ENCODE data around the gene SLC38A9.

Gene SLC38A9

DNA sequence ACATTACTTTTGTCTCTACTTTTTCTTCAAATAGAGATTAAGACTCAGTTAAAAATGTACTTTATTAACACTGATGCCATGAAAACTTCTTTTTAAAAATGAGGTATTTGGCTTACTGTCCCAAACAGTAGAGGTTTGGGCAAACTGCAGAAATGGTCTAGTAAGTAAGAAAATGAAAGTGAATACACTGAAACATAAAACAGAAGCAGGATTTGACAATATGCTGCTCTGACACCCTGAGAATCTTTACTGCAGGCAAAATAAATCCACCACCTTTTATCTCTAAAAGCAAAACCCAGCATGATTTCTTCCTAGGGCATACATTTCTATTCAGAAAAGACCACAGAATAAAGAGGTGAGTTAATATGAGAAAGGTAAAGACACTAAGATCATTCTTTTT, 86.2 kb downstream of the SLC38A9 start:
- no peaks in the 10 kb centered on the region for H3K9me3 ChIP-seq
- DNase-seq, result no peak
- H3K27ac ChIP-seq, result no peak overlapping the region
- H3K36me3 ChIP-seq, result no peaks in the 10 kb centered on the region
- H3K4me1 ChIP-seq, result no peaks in the 10 kb centered on the region
- TF ChIP-seq, protein P1, sequence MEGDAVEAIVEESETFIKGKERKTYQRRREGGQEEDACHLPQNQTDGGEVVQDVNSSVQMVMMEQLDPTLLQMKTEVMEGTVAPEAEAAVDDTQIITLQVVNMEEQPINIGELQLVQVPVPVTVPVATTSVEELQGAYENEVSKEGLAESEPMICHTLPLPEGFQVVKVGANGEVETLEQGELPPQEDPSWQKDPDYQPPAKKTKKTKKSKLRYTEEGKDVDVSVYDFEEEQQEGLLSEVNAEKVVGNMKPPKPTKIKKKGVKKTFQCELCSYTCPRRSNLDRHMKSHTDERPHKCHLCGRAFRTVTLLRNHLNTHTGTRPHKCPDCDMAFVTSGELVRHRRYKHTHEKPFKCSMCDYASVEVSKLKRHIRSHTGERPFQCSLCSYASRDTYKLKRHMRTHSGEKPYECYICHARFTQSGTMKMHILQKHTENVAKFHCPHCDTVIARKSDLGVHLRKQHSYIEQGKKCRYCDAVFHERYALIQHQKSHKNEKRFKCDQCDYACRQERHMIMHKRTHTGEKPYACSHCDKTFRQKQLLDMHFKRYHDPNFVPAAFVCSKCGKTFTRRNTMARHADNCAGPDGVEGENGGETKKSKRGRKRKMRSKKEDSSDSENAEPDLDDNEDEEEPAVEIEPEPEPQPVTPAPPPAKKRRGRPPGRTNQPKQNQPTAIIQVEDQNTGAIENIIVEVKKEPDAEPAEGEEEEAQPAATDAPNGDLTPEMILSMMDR (IDR thresholded peaks at IDR 0.05), result no peak
- intact Hi-C loops (cut with DNase I; ENCODE audit: low total_unique reads), result no loop called here
- no peak overlapping the region for H3K4me3 ChIP-seq
- H3K27me3 ChIP-seq, result no peaks in the 10 kb centered on the region

DNA sequence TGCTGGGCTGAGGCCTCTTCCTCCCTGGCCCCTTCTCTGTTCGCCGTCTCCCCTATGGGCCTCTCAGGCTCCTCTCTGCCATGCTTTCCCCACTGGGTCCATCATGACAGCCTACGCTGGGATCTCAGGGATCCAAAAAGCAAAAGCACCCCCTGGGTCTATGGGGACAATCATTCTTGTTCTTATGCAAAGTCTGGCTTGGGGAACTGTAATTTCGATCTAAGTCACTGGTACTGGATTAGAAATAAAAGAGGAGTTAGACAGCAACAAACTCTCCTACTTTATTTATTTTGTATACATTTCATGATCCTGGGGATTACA, 86.6 kb downstream of the SLC38A9 start:
- intact Hi-C loops (cut with DNase I; ENCODE audit: low total_unique reads), result no loop called here

DNA sequence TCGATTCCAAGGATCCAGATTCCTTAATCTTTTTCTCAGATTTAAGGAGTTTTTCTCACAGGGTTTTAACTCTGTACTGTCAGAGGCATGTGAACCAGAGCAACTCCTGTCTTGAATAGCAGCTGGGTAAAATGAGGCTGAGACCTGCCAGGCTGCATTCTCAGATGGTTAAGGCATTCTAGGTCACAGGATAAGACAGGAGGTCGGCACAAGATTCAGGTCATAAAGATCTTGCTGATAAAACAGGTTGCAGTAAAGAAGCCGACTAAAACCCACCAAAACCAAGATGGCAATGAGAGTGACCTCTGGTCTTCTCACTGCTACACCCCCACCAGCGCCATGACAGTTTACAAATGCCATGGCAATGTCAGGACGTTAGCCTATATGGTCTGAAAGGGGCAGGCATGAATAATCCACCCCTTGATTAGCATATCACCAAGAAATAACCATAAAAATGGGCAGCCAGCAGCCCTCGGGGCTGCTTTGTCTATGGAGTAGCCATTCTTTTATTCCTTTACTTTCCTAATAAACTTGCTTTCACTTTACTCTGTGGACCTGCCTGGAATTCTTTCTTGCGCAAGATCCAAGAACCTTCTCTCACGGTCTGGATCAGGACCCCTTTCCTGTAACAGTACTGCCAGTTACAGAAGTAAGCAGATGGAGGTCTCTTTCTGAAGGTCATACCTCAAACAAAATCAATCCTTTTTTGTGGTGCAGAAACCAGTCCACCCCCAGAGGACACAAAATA, 87.1 kb downstream of the SLC38A9 start:
- Histone ChIP-seq H3K36me3 (no peaks in the 10 kb centered on the region), H3K9me3 (no peaks in the 10 kb centered on the region), H3K4me1 (no peaks in the 10 kb centered on the region), H3K27ac (no peak overlapping the region), H3K4me3 (no peak overlapping the region), H3K27me3 (no peaks in the 10 kb centered on the region)
- DNase-seq, result no peak
- TF ChIP-seq, protein P1 (IDR thresholded peaks at IDR 0.05), result no peak
- intact Hi-C loops (cut with DNase I; ENCODE audit: low total_unique reads), result no loop called here

More for the DNA sequence above, 86.6 kb downstream of the SLC38A9 start:
- no peaks in the 10 kb centered on the region for H3K36me3 ChIP-seq
- no peaks in the 10 kb centered on the region for H3K27me3 ChIP-seq
- no peak for DNase-seq
- no peak overlapping the region for H3K27ac ChIP-seq
- H3K4me1 ChIP-seq, result no peaks in the 10 kb centered on the region
- TF ChIP-seq, protein P1 (IDR thresholded peaks at IDR 0.05), result no peak
- no peak overlapping the region for H3K4me3 ChIP-seq
- H3K9me3 ChIP-seq, result no peaks in the 10 kb centered on the region

DNA sequence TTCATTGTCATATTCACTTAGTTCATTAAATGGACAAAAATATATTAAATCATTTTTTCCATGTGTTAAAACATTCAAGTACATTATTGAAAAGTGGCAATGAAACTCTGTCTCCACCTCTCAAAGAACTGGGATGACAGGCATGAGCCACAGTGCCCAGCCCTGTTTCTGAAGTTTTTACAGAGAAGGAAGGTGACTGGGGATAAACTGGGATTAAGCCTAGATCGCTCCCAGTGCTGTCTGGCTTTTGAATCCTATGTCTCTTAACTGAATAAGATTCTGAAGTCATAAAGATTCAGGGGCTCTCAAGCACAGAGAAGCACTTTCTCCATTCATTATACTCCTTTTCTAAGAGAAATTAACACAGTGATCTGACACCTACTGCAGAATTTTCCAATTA, 88.3 kb downstream of the SLC38A9 start:
- TF ChIP-seq, protein P1 (IDR thresholded peaks at IDR 0.05), result no peak
- intact Hi-C loops (cut with DNase I; ENCODE audit: low total_unique reads), result no loop called here
- Histone ChIP-seq H3K9me3 (no peaks in the 10 kb centered on the region), H3K27me3 (no peaks in the 10 kb centered on the region), H3K27ac (no peak overlapping the region), H3K4me3 (no peak overlapping the region), H3K4me1 (no peaks in the 10 kb centered on the region), H3K36me3 (no peaks in the 10 kb centered on the region)
- DNase-seq, result no peak

DNA sequence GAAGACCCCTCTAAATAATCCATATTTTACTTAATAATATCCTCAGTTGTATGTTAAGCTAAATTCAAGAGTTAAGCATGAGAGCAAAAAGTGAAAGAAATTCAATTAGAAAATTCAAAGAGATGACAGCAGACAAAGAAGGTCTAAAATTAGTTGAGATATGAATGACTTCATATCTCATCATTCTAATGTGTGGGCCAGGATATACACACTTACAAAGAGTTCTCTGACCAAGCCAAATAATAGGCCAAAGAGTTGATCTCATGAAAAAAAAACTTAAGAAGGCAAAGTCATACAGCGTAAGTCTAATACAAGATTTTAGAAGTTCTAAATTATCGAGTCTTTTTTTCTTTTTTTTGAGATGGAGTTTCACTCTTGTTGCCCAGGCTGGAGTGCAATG, 89.7 kb downstream of the SLC38A9 start:
- Histone ChIP-seq H3K4me1 (no peaks in the 10 kb centered on the region), H3K36me3 (no peaks in the 10 kb centered on the region), H3K27ac (no peak overlapping the region), H3K9me3 (no peaks in the 10 kb centered on the region), H3K4me3 (no peak overlapping the region), H3K27me3 (no peaks in the 10 kb centered on the region)
- DNase-seq, result no peak
- TF ChIP-seq, protein P1 (IDR thresholded peaks at IDR 0.05), result no peak
- intact Hi-C loops (cut with DNase I; ENCODE audit: low total_unique reads), result no loop called here

DNA sequence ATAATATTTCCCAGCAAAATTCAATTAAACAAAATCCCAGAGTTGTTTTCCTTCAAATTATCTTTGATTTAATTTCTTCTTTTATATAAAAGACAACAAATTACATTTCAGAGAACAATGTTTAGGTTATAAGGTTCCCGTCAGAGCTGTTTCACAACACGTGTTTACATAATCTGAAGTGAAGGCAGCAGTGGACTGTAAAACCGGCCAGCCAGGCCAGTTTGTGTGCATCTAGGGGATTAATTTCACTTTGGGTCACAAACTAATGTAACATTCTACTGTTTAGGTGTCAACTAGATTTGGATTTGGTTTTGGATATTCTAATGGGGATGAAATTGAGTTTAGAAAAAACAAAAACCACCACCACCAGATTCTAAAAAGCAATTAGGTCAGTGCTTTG, 90.9 kb downstream of the SLC38A9 start:
- Histone ChIP-seq H3K4me3 (no peak overlapping the region), H3K36me3 (no peaks in the 10 kb centered on the region), H3K27me3 (no peaks in the 10 kb centered on the region), H3K27ac (no peak overlapping the region), H3K9me3 (no peaks in the 10 kb centered on the region), H3K4me1 (no peaks in the 10 kb centered on the region)
- intact Hi-C loops (cut with DNase I; ENCODE audit: low total_unique reads), result no loop called here
- TF ChIP-seq, protein P1 (IDR thresholded peaks at IDR 0.05), result no peak
- no peak for DNase-seq

All from tibial artery (tissue), 4 donors.